GM19397 (cell line): Measurements from ENCODE around the gene OPRL1.

Source experiments
- ATAC-seq: cut with Tn5 transposase; IDR thresholded peaks from one replicate; pipeline ENCODE4 v1.9.1; 2021; ENCODE audit warnings: mild to moderate bottlenecking, moderate library complexity; ENCODE audit not compliant: unreplicated experiment

The OPRL1 gene

DNA sequence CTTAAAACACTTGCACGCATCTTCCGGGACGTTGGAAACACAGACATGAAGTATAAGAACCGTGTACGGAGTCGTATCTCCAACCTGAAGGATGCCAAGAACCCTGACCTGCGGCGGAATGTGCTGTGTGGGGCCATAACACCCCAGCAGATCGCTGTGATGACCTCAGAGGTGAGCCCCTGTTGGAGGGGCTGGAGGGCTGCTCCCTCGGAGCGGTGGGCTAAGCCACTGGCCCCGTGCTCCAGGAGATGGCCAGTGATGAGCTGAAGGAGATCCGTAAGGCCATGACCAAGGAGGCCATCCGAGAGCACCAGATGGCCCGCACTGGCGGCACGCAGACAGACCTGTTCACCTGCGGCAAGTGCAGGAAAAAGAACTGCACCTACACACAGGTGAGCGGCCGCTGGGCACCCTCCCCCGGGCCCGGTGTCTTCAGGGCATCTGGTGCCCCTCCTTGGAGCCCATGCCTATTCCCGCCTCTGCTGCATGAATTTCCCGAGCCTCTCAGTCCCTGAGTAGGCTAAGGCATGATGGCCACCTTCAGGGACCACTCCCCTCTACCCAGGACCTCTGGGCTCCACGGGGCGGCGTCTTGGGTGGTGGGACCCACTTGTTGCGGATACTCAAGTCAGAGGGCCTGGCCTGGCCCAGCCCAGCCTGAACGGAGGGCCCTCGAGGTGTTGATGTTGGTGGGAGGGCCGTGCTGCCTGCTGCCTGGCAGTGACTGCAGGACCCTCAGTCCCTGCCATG lies 9.5 kb upstream of the OPRL1 start:
- no peak for ATAC-seq

DNA sequence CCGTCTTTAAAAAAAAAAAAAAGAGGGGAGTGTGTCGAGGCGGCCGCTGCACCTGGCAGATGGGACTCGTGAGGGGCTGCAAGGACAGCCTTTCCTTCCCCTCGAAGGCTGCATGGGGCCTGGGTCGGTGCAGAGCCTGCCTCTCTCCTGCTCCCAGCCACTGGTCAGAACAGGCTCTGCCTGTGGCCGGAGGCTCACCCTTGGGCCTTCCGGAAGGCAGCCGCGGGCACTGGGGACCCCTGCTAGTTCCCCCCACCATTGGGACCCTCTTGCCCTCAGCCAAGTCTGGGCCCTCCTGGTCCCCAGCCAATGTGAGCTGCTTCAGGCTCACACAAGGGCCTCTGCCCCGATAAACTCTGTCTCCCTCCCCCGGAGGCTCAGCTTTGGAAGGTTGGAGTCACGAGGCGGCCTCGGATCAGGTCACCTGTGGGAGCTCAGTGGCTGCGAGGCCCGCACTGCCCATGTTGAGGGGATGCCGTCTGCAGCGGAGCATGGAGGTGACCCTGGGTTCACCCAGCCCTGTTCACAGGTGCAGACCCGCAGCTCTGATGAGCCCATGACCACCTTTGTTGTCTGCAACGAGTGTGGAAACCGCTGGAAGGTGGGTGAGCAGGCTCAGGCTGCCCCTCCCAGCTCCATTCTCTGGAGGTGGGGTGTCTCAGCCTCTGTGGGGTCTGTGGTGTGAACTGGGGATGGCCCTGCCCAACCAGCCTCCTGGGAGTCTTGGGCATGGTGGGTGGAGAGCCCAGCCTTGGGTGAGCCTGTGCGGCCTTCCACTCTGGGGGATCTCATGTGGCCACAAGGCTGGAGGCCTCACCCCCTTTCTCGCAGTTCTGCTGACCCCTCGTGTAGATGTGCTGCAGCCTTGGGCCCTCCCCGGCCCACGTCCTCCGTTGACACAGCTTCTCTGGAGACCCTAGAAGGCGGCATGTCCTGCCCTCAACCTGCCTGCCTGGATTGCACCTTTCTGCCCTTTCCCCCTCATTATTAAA lies 8.2 kb upstream of the OPRL1 start:
- no peak for ATAC-seq

DNA sequence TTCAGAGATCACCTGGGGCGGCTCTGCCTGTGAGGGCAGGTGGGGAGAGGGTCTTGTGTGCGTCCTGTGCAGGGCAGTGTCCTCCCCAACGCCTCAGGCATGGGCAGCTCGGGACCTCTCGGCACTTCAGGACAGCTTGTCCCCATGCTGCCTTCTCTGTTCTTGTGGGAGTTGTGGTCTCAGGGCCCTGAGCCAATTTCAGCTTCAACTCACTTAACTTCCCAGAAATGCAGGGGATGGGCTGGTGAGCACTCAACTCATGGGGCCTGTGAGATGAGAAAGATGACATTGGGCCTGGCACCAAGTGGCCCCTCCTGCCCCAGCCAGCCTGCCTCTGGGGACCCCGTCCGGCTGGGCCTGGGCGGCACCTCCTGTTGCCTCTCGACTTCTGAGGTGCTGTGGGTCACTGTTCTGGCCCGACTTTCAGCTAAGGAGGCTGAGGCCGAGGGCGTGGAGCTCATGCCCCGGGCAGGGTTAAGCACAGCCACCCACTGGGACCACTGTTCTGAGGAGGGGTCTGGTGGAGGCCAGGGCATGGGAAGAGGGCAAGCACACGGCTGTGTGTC lies 7.3 kb upstream of the OPRL1 start:
- ATAC-seq = no peak

DNA sequence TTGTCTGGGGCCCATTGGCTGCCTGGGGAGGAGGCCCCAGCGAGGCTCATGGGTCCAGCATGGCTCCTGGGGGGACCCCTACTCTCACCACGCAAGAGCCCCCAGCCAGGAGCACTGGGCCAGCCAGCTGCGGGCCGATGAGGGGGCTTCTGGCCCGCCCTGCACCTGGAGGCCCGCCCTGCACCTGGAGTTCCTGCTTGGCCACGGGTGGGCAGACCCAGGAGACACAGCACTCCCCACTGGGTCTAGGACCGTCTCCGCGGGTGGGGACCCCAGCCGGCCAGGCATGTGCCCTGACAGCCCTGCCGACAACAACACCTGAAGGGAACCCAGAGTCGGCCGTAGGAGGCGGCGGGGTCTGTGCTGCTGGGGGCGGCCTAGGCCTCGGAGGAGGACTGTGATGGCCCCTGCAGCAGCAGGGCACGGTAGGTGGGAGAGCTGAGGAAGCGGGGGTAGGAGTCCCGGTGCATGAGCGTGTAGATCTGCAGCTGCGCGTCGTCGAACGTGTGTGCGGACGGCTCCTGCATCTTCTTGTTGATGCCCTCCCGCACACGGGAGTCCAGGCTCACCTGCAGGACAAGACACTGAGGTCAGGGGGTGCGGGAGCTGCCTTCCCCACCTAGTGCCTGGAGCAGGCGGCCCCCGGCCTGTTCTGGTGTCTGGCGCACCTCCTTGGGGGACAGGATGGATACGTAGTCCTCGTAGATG lies 6.3 kb upstream of the OPRL1 start:
- ATAC-seq = no peak

DNA sequence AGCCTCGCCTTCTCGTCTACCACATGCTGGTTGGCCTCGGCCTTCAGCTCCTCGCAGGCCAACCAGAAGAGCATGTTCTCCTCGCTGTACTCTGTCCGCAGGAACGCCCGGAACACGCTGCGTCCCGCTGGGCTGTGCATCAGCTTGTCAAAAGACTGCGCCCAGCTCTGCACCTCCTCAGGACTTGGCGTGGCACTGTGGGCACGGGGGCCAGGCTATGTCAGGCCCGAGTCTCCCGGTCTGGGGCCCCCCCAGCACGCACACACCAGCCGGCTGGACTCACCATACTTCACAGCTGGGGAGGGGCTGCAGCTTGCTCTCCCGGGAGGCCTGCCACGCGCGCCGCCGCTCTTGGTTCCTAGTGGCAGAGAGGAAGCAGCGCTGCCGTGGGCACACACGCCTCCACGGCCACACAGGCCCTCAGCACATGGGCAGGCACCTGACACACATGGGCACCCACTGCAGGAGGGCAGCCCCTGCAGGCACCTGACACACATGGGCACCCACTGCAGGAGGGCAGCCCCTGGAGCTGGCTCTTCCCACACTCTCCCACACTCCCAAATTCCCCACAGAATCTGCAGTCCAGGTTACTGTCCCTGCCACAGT lies 5.6 kb upstream of the OPRL1 start:
- no peak for ATAC-seq

DNA sequence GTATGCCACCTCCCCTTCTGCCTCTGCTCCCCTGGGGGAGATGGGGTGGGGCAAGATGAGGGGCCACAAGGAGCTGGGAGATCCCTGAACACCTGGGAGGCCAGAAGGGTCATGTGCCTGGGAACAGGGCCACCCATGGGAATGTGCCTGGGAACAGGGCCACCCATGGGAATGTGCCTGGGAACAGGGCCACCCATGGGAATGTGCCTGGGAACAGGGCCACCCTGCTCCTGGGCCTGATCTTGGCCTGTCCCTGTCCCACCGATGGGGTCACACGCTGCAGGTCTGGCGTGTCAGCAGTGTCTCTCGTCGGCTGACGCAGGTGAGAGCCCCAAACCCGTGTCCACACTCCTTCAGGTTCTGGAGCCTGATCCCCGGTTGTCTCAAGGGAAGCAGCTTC lies 4.9 kb upstream of the OPRL1 start:
- ATAC-seq = no peak

DNA sequence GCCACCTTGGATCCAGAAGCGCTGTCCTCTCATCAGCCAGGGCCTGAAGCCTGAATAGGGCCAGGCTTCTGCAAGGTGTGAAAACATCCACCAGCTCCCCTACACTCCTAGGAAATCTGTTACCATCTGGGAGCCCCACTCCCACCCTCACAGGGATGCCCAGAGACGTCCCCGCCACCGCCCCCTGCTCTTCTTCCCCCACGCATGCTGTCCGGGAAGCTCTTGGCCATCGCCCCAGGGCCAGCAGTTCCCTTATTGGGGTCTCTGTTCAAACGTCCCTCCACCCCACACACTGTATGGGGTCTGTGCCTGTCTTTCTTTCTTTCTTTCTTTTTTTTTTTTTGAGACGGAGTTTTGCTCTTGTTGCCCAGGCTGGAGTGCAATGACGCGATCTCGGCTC lies 4.3 kb upstream of the OPRL1 start:
- no peak for ATAC-seq

DNA sequence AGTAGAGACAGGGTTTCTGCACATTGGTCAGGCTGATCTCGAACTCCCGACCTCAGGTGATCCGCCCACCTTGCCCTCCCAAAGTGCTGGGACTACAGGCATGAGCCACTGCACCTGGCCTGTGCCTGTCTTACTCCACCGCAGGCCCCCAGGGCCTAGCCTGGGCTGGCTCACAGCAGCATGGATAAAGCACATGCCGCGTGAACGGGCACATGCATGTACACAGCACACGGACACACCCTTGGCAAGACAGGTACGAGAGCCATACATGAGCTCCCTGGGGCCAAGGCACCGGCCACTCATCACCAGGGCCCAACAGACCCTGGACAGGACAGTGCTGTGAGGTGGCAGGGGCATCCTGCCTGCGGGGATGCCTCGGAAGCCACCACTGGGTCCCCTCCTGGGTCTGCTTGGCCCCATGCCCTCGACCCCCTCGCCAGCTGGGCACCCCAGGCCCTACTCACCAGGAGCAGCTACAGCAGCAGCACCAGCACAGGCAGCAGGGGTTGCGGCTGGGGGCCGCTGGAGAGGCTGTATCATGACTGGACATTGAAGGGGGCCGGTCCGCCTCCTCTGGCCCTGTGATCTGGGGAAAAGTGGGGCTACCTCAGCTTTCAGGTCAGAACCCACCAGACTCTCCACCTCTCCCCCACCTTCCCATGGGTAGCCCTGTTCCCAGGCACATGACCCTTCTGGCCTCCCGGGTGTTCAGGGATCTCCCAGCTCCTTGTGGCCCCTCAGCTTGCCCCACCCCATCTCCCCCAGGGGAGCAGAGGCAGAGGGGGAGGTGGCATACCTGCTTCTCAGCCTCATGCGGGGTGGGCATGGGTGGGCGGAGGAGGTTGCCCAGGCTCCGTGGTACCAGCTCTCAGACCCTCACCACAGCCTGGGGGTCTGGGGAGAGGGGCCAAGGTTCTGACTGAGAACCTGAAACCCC lies 3.6 kb upstream of the OPRL1 start:
- ATAC-seq = no peak

DNA sequence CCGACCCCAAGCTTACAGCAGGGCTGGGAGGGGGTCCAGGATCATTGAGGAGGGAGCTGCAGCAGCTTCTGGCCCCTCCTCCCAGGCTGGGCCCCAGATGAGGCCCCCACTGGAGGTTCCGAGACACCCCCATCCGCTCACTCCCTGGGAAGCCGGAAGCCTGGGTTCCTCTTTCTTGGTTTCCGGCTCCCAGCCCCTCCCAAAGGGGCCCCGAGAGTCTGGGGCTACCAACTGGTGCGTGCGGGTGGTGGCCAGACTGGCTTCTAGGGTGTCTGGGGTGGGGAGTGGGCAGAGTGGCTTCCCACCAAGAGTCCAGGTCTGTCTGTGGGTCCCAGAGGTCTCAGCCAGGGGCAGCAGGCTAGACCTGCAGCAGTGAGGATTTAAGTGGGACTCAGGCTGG lies 2.8 kb upstream of the OPRL1 start:
- no peak for ATAC-seq

DNA sequence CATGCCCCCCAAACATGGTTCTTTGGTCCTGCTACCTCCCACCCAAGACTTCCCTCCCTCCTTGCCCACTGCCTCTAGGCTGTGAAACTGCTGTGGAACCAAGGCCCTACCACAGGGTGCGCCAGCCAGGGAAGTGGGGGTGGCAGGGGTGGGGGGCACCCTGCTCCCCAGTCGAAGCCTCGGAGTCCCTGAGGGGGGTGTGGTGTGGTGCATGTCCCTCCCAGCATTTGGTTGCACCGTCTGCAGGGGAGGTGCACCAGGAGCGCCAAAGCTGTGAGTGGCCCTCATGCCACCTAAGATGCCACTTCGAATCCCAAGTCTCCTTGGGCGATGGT lies 2.4 kb upstream of the OPRL1 start:
- no peak for ATAC-seq

DNA sequence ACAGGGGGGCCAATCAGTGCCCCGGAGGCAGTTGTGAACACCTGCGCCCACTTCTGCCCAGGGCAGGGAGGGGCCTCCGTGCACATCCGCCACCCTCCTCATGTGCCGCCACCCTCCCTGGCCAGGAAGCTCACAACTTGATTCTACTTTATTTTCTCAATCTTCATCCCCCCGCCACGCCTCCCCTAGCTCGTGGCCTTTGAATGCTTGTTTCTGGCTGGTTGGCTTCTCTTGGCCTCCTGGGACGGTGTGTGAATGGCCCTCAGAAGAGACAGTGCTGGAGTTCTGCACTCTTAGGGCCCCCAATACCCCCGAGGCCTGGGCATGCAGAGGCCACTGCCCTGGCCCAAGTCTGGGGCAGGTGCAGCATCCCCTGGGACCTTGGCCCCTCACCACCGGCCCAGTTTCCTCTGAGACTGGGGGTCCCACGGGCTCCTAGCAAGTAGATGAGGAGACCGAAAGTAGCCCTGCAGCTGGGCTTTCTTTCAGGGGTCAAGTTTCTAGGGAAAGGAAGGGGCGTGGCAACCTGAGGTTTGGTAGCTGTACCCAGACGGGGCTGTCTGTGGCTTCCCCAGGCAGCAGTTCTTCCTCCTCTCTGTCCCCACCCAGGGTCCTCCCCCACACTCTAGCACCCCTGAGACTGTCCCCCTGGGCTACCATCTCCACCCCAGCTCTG lies 1.9 kb upstream of the OPRL1 start:
- ATAC-seq = no peak

DNA sequence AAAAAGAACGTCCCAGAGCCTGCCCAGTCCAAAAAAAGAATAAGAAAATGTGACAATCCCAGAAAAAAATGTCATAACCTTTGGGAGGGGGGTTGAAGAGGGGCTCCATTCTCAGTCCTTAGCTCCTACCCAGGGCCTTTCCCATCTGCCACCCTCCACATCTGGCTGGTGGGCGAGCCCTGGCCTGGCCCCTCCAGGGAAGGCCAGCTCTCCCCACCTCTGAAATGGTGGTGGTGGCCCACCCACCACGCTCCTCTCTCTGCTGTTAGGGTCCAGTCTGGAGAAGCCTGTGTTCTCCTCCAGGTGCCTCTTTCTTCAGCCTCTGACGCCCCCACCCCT lies 979 bp upstream of the OPRL1 start:
- no peak for ATAC-seq

DNA sequence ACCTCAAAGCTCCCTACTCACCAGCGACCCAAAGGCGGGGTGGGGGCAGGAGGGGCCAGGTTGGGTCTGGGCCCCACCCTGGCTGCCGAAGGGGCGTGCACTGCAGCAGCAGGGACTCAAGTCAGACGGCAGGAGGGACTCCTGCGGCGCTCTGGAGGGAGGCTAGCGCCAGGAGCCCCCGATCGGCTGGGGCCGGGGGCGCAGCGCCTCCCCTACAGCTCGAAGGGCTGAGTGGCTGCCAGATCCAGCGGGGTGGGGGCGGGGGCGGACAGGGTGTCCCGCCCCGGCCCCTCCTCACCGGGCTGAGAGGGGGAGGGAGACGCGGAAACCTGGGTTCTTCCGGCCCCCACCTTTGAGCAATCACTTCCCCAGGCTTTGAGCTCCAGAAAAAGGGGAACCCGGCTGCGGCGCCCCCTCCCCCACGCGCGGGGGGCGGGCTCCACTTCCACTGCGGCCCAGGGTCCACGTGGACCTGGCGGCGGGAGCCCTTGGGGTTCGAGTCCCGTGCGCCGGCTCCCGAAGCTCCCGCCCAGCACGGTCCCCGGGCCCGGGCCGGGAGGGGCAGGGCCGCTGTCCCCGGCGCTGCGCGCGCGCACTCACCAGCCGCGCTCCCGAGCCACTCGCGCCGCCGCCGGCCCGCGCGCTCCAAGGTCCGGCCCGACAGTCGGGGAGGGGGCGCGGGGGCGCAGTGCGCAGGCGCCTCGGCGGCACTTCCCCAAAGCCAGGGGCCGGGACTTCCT lies 439 bp upstream of the OPRL1 start, which contains the start of gene RGS19:
TSS of gene RGS19 (minus strand) at position 246 of the 740 bp plus-strand sequence. CDS start 2,632 bp downstream, outside the sequence.
- peak; percentile 49 for ATAC-seq

DNA sequence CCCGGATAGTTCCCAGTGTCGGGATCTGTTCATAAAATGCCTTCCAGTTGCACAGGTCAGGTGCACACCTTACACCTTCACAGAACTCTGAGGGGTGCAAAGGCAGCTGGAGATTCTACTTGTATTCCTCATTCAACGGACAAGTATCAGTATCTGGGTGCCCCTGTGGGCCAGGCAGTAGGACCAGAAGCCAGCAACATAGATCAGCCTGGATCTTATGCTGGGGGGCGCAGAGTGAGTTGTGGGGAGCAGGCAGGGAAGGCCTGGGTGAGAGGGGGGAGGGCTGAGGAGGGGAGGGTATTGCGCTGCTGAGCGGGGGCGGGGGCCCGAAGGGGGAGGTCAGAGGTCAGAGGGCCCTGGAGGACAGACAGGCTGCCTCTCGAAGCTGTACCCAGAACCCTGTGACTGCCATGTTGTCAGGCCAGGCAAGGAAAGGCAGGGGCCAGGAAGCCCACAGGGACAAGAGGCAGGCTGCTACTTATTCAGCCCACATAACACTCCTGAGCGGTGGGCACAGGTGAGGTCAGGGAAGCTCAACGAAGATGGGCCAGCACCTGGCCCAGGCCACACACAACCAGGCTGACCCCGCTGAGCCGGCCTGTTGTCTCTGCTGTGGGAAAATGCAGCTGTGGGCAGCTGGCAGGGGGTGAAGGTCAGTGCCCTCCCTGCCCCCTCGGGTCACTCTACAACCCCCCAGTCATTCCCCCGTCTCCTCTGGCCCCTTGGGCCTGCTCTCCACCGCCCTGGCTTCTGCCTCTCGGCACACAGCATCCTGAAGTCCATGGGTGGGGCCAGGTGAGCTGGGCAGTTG lies 1.1 kb downstream of the OPRL1 start:
- no peak for ATAC-seq

DNA sequence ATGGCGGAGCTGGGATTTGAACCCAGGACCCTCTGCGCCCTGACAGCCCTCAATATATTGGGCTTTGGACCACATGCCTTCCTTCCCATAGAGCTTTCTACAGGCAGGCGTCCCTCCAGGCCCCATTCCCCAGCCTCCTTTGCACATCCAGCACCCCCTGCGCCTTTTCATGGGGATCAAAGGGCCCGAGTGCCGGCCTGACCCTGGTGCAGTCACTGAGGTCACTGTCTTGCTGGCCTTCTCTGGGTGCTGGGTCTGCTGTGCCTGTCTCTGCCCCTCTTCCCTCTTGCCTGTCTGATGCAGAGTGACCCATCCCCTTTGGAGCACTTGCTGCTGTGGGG lies 1.7 kb downstream of the OPRL1 start:
- no peak for ATAC-seq

DNA sequence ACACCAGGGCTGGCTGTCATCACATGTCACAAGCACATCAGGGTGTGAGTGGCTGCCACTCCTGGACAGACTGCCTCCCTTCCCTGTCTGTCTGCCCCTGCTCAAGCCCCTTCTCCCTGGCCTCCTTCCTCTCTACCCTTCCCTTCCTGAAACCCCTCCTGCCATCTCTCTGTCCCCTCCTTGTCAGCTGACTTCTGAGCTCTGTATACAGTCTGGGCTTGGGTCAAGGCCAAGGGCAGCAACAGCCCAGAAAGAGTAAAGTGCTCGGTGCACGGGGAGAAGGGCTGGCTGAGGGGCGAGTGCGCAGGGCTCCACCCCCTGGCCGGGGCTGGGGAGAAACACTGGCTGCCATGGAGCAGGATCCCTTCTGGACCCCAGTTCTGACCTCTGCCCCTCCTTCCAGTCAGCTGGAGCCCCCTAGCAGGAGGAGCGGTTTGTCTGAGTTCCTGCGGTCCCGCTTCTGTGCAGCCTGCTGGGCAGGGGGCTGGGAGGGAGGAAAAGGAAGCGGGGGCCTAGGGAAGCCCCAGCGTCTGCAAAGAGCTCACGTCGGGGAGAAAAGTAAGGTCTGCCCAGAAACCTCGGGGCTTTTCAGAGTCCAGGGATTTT lies 2.3 kb downstream of the OPRL1 start:
- no peak for ATAC-seq

DNA sequence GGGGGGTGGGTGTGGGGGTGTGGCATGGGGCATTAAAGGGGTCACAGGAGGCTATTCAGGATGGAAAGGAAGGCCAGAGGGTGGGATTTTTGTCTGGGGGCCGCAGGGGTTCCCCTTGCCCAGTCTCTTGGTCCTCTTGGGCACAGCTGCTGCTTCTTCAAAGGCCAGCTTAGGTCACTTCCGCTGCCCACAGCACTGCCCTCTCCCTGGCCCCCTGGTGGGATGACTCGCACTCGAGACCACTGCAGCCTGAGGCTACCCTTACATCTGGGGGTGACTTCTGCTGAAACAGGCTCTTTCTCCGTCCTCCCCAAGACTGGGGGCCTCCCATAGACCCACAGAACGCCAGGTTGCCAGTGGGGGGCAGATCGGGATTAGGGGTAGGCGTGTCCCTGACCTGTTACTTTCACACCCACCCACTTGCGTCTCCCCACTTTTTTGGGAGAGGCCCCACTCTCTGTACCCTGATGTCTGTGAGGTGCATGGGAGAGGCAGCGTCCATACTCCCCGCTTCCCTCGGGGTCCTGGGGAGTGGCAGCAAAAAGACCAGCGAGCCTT lies 3.0 kb downstream of the OPRL1 start:
- ATAC-seq = no peak
